GM19455 (cell line): Measurements from ENCODE around the gene CHRM1.
"Not testable (repeated sequence)": the region's sequence is repeated elsewhere in the genome, so short reads cannot be mapped to it uniquely, and the experiment has no call there.

ENCODE experiments used
- ATAC-seq: cut with Tn5 transposase; IDR thresholded peaks from one replicate; pipeline ENCODE4 v1.9.1; 2021; ENCODE audit not compliant: unreplicated experiment

CHRM1 gene

DNA sequence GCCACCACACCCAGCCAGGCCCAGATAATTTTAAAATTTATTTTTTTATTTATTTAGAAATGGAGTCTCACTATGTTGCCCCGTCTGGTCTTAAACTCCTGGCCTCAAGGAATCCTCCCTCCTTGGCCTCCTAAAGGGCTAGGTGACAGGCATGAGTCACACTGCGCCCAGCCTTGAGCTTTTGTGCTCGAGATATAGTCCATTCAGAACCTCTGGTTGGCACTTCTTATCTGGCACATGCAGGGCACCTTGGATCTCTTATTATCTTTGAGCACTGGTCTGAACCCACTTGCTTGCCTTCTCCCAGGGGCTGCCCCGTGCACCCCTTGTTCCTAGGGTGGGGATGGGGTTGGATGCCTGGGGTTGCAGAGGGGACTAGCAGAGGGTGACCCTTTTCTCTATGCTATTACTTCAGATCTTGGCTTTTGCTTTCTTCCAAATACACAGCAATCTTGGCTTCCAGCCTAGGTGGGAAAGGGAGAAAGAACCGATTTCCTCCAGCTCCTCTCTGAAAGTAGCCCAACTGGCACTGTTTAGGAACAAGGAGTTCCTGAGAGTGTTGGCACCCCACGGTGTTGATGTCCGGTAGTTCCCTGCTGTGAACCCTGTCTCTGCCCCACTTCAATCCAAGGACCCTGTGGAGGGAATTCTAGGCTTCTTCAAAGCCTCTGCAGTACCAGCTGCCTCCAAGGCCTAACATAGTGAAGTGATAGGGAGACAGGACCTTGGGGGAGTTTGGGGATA lies 41.8 kb downstream of the CHRM1 start:
- ATAC-seq = no peak

DNA sequence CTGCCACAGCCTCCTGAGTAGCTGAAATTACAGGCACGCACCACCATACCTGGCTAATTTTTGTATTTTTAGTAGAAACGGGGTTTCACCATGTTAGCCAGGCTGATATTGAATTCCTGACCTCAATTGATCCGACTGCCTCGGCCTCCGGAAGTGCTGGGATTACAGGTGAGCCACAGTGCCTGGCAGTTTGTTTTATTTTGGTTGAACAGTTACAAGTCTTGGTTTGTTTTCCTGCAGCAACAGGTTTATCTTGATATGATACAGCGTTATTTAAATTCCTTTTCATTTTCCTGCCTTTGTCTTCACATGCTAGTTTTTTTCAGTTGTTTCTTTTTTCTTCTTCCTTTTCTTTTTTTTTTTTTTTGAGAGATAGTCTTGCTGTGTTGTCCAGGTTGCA lies 44.5 kb downstream of the CHRM1 start:
- no peak for ATAC-seq

DNA sequence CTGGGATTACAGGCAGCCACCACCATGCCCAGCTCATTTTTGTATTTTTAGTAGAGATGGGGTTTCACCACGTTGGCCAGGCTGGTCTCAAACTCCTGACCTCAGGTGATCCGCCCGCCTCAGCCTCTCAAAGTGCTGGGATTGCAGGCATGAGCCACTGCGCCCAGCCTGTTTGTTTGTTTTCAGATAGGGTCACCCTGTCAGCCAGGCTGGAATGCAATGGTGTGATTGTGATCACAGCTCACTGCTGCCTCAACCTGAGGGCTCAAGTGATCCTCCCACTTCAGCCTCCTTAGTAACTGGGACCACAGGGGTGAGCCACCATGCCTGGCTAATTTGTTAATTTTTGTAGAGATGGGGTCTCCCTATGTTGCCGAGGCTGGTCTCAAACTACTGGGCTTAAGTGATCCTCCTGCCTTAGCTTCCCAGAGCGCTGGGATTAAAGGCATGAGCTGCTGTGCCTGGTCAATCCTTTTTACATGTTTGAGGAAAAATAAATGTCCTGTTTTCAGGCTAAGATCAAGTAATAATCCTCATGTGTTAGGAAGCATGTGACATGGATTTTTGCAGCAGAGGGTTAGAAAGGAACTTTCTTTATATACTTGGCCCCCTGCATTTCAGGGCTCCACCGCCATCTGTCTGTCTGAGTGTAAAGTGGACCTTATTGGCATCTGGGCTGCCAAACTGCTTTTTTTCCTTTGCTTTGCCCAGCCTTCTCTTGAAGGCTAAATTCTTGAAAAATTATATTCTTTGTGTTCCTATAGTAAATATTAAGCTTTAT lies 45.3 kb downstream of the CHRM1 start:
- ATAC-seq = no peak

DNA sequence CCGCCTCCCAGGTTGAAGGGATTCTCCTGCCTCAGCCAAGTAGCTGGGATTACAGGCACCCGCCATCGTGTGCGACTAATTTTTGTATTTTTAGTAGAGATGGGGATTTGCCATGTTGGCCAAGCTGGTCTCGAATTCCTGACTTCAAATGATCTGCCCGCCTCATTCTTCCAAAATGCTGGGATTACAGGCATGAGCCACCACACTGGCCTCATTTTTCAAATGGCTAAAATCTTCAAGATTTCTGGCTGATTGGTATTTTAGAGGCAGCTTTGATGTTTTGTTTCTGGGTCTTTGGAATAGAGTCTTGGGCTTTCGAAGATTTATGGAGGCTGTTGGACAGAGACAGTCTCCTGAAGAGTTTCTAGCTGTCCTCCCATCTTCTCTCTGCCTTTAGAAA lies 46.3 kb downstream of the CHRM1 start:
- no peak for ATAC-seq

DNA sequence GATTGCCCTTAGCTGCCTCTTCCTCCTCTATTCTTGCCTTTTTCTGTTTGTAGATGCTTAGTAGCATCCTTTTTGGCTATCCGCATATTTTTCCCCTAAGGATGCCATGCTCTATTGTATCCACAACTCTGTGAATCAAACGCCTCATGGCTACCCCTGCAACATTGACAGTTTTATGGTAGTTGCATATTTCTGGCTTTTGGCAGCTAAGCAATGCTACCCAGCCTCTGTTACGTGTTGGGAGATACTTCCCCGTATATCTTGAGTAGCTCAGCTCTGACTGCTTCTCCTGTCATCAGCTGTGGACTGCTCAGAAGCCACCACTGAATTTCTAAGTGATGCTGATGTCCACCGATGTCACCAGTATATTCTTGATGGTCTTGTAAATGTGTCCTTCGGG lies 55.5 kb downstream of the CHRM1 start:
- ATAC-seq = no peak

DNA sequence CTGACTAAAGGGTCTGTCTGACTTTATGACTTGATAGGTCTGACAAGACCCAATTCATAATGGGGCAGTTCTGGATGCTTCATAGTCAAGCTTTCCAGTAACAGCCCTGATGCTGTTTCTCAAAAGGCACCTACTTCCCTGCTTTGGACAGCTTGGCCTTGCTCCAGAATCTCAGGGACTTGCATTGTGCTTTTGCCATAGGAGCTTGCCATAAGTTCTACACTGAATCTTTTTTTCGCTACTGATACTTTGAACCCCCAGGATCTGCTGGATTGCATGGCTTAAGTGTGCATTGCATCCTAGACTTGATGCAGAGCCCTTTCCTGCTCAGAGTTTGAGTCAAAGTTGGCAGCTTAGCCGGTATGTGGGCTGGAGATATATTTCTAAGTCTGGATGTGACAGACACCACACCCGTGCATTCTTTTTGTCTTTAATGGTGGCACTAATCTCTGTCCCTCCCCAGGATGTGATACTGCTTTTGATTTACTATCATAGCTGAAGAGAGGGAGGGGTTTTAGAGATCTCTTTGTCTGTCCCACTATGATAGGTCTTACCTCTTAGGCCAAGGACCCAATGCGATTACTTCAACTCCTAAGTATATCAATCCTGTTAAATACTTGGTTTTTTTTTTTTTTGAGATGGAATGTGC lies 57.4 kb downstream of the CHRM1 start:
- no peak for ATAC-seq

DNA sequence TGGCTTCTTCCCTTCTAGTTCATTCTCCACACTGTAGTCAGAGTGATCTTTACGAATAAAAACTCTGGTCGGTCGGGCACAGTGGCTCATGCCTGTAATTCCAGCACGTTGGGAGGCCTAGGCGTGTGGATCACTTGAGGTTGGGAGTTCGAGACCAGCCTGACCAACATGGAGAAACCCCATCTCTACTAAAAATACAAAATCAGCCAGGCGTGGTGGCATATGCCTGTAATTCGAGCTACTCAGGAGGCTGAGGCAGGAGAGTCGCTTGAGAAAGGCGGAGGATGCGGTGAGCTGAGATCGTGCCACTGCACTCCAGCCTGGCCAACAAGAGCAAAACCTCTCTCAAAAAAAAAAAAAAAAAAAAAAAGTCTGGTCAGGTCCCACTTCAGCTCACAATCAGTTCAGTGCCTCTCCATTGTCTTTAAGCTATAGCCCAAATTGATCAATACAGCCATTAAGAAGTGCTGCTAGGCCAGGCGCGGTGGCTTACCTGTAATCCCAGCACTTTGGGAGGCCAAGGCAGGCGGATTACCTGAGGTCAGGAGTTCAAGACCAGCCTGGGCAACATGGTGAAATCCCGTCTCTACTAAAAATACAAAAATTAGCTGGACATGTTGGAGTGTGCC lies 59.5 kb downstream of the CHRM1 start:
- not testable (repeated sequence) for ATAC-seq

DNA sequence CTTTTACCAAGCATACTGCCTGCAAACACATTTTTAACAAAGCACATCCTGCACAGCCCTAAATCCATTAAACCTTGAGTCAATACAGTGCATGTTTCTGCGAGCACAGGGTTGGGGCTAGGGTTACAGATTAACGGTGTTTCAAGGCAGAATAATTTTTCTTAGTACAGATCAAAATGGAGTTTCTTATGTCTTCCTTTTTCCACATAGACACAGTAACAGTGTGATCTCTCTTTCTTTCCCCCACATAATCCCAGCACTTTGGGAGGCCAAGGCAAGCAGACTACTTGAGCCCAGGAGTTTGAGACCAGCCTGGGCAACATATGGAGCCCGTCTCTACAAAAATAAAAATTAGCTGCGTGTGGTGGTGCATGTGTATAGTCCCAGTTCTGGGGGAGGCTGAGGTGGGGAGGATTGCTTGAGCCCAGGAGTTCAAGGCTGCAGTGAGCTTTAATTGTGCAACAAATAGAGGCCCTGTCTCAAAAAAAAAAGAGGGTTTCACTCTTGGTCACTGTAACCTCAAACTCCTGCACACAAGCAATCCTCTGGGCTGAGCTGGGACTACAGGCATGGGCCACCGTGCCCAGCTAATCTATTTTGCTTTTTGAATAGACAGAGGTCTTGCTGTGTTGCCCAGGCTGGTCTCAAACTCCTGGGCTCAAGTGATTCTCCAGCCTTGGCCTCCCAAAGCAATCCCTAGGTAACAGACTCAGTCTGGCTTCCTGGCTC lies 60.2 kb downstream of the CHRM1 start:
- no peak for ATAC-seq

DNA sequence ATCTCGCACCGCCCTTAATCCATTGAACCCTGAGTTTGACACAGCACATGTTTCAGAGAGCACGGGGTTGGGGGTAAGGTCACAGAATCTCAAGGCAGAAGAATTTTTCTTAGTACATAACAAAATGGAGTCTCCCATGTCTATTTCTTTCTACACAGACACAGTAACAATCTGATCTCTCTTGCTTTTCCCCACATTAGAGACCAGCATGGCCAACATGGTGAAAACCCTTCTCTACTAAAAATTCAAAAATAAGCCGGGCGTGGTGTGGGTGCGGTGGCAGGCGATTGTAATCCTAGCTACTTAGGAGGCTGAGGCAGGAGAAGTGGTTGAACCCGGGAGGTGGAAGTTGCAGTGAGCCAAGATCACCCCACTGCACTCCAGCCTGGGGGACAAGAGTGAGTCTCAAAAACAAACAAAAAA lies 61.9 kb downstream of the CHRM1 start:
- not testable (repeated sequence) for ATAC-seq
